Mesenchymal stem cell (in vitro differentiated cells and primary cell): ENCODE data around the gene VENTX.
A peak's percentile ranks its signal among the peaks of the same experiment; 100 is the strongest.

ENCODE experiments used
- DNase-seq: peaks from one replicate; pipeline ENCODE4 v3.0.0-alpha.2; 2013
- H2AFZ ChIP-seq: one replicate; pipeline ENCODE4 v1.6.1; 2013; ENCODE audit warnings: low read depth, mild to moderate bottlenecking, control low read depth, inconsistent platforms, low read length, moderate library complexity
- H2AK5ac ChIP-seq: 2 replicates; pipeline ENCODE4 v1.6.1; 2013; ENCODE audit warnings: low read length, moderate library complexity, mild to moderate bottlenecking, inconsistent platforms; ENCODE audit not compliant: severe bottlenecking
- H2BK120ac ChIP-seq: one replicate; pipeline ENCODE4 v1.6.1; 2013; ENCODE audit warnings: low read depth, mild to moderate bottlenecking, inconsistent platforms, low read length, moderate library complexity
- H2BK12ac ChIP-seq, 2 experiments: one replicate each; pipeline ENCODE4 v1.6.1; 2013; ENCODE audit warnings: inconsistent platforms in 2 of 2, low read length in 2 of 2, mild to moderate bottlenecking in 2 of 2, moderate library complexity in 2 of 2, control low read depth in 1 of 2
- H2BK15ac ChIP-seq: one replicate; pipeline ENCODE4 v1.6.1; 2013; ENCODE audit warnings: mild to moderate bottlenecking, low read depth, inconsistent platforms; ENCODE audit not compliant: poor library complexity, severe bottlenecking
- H2BK5ac ChIP-seq: 2 replicates; pipeline ENCODE4 v1.6.1; 2013; ENCODE audit warnings: low read depth, mild to moderate bottlenecking, low read length, control low read depth, inconsistent platforms; ENCODE audit not compliant: poor library complexity, severe bottlenecking
- H3K14ac ChIP-seq, 2 experiments: one replicate each; pipeline ENCODE4 v1.6.1; 2013; ENCODE audit warnings: inconsistent platforms in 2 of 2, low read length in 2 of 2, control low read depth in 1 of 2, mild to moderate bottlenecking in 1 of 2, moderate library complexity in 1 of 2
- H3K18ac ChIP-seq, 2 experiments: one replicate each; pipeline ENCODE4 v1.6.1; 2013; ENCODE audit warnings: inconsistent platforms in 2 of 2, low read length in 2 of 2, control low read depth in 1 of 2, low read depth in 1 of 2, mild to moderate bottlenecking in 1 of 2
- H3K23ac ChIP-seq, 2 experiments: one replicate each; pipeline ENCODE4 v1.6.1; 2013; ENCODE audit warnings: inconsistent platforms in 2 of 2, low read length in 2 of 2, mild to moderate bottlenecking in 2 of 2, moderate library complexity in 2 of 2, control low read depth in 1 of 2
- H3K27ac ChIP-seq: 2 replicates; pipeline ENCODE4 v1.5.1; 2013; ENCODE audit warnings: mild to moderate bottlenecking, moderate library complexity, low read length, control low read depth, inconsistent platforms; ENCODE audit not compliant: poor library complexity, severe bottlenecking
- H3K27me3 ChIP-seq, 2 experiments: 2 replicates each; pipeline versions ENCODE4 v1.6.1 to v1.7.0; 2013; ENCODE audit warnings: low read length in 2 of 2, mild to moderate bottlenecking in 2 of 2, moderate library complexity in 2 of 2, control low read depth in 1 of 2, inconsistent platforms in 1 of 2; ENCODE audit not compliant: control insufficient read depth in 1 of 2, insufficient read depth in 1 of 2
- H3K36me3 ChIP-seq, 2 experiments: 2 replicates each; pipeline versions ENCODE4 v1.6.1 to v1.7.0; 2013; ENCODE audit warnings: low read length in 2 of 2, control low read depth in 1 of 2, inconsistent platforms in 1 of 2, low read depth in 1 of 2, mild to moderate bottlenecking in 1 of 2; ENCODE audit not compliant: insufficient read depth in 2 of 2, control insufficient read depth in 1 of 2
- H3K4ac ChIP-seq, 2 experiments: one replicate each; pipeline ENCODE4 v1.6.1; 2013; ENCODE audit warnings: inconsistent platforms in 2 of 2, low read length in 2 of 2, mild to moderate bottlenecking in 2 of 2, moderate library complexity in 2 of 2, control low read depth in 1 of 2, low read depth in 1 of 2
- H3K4me1 ChIP-seq: 2 replicates; pipeline ENCODE4 v1.6.1; 2013; ENCODE audit warnings: low read depth, low read length, control low read depth; ENCODE audit not compliant: control insufficient read depth, insufficient read depth
- H3K4me2 ChIP-seq: 2 replicates; pipeline ENCODE4 v1.6.1; 2013; ENCODE audit warnings: low read length, mild to moderate bottlenecking, inconsistent platforms; ENCODE audit not compliant: poor library complexity, severe bottlenecking
- H3K4me3 ChIP-seq, 2 experiments: 2 replicates each; pipeline versions ENCODE4 v1.5.1 to v1.7.0; 2013; ENCODE audit warnings: low read length in 2 of 2, mild to moderate bottlenecking in 2 of 2, control low read depth in 1 of 2, low read depth in 1 of 2; ENCODE audit not compliant: insufficient read depth in 1 of 2
- H3K79me1 ChIP-seq: replicated peaks from 2 replicates; pipeline ENCODE4 v1.6.1; 2013; ENCODE audit warnings: mild to moderate bottlenecking, control low read depth, low read length, inconsistent platforms; ENCODE audit not compliant: poor library complexity, severe bottlenecking
- H3K9ac ChIP-seq: 2 replicates; pipeline ENCODE4 v1.7.0; 2013; ENCODE audit warnings: mild to moderate bottlenecking, low read length, moderate library complexity
- H3K9me3 ChIP-seq: 2 replicates; pipeline ENCODE4 v1.7.0; 2013; ENCODE audit warnings: mild to moderate bottlenecking, low read length; ENCODE audit not compliant: control insufficient read depth
- H4K8ac ChIP-seq: one replicate; pipeline ENCODE4 v1.6.1; 2013; ENCODE audit warnings: inconsistent platforms, mild to moderate bottlenecking, low read length, moderate library complexity
- H4K91ac ChIP-seq: one replicate; pipeline ENCODE4 v1.6.1; 2013; ENCODE audit warnings: mild to moderate bottlenecking, low read length, inconsistent platforms
- WGBS: methylation state at CpG from one replicate; pipeline ENCODE4 v1.1.7; 2013; ENCODE audit warnings: mixed read lengths; 5-methylcytosine and 5-hydroxymethylcytosine counted together

Gene VENTX

DNA sequence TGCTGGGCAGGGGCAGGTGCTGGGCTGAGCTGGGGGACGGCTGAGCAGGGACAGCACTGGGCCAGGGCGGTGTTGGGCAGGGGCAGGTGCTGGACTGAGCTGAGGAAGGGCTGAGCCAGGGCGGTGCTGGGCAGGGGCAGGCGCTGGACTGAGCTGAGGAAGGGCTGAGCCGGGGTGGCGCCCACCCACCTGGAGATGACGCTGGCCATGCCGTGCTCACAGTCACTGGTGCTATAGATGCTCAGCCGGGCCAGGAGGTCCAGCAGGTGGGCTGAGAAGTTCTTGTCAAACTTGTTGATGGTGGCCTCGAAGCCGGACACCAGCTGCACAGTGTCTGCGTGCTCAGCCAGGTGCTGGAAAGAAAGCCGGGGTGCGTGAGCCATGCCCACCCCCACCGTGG is 43.4 kb downstream of the VENTX start:
- DNase-seq: no peak
- Histone ChIP-seq H3K9ac (no peak overlapping the region), H3K27me3 (peaks cover 0 to 9% of the 10 kb centered on the region in 2 experiments), H3K4me3 (no peak overlapping the region), H2BK12ac (no peak overlapping the region), H4K8ac (no peak overlapping the region), H2AFZ (no peak overlapping the region), H3K4me2 (no peak overlapping the region), H3K4ac (no peak overlapping the region), H3K14ac (no peak overlapping the region), H3K18ac (no peak overlapping the region), H3K23ac (no peak overlapping the region), H2AK5ac (no peak overlapping the region), H3K9me3 (no peaks in the 10 kb centered on the region), H3K36me3 (peaks cover 73 to 75% of the 10 kb centered on the region in 2 experiments), H3K27ac (no peak overlapping the region), H2BK15ac (no peak overlapping the region), H3K4me1 (peaks cover 44% of the 10 kb centered on the region), H4K91ac (no peak overlapping the region), H3K79me1 (peaks cover 21% of the 10 kb centered on the region), H2BK5ac (no peak overlapping the region), H2BK120ac (no peak overlapping the region)
- WGBS: 95% methylated on average over 11 of the region's 15 CpGs

DNA sequence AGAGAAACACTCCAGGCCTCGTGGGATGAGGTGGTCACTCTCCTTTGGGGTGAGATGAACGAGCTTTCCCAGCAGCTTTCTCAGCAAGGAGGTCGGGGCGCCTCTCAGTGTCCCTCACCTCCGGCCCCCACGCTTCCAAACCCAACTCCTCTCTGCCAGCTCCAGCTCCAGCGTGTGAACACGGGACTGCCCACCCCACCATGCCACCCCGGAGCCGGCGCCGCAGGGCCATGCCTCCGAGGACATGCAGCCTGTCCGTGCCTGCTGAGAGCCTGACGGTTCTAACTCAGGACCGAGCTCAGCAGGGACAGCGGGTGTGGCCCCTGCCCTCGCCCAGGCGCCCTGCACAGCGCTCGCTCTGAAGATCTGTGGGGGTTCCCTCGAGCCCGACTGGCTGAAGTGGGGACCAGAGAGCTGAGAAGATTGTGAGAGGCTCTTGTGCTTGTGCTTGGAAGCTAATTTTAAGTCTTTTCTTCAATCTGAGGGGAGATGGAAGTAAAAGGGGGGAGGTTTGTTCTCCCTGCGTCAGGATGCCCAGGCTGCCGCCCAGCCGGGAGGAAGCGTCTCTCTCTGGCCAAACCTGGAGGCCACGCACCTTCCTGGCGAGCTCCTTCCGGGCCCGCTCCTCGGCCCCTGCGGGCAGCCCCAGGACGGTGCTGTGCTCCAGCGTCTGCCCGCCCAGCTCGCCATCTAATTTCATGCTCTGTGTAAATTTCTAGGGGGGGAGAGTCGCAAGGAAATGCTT is 44.1 kb downstream of the VENTX start:
- Histone ChIP-seq H2BK15ac (no peak overlapping the region), H3K79me1 (peaks cover 22% of the 10 kb centered on the region), H3K9ac (no peak overlapping the region), H2AK5ac (no peak overlapping the region), H4K91ac (peak overlapping the region; percentile 40), H3K4me3 (no peak overlapping the region), H2BK5ac (no peak overlapping the region), H3K27me3 (peaks cover 0 to 4% of the 10 kb centered on the region in 2 experiments), H4K8ac (no peak overlapping the region), H2BK12ac (no peak overlapping the region), H3K18ac (no peak overlapping the region), H3K9me3 (no peaks in the 10 kb centered on the region), H3K4ac (no peak overlapping the region), H3K14ac (no peak overlapping the region), H3K27ac (no peak overlapping the region), H3K36me3 (peaks cover 77 to 82% of the 10 kb centered on the region in 2 experiments), H3K4me1 (peaks cover 38% of the 10 kb centered on the region), H3K23ac (no peak overlapping the region), H3K4me2 (no peak overlapping the region), H2AFZ (no peak overlapping the region), H2BK120ac (no peak overlapping the region)
- no peak for DNase-seq
- 95% methylated on average over 38 of the region's 38 CpGs for WGBS

DNA sequence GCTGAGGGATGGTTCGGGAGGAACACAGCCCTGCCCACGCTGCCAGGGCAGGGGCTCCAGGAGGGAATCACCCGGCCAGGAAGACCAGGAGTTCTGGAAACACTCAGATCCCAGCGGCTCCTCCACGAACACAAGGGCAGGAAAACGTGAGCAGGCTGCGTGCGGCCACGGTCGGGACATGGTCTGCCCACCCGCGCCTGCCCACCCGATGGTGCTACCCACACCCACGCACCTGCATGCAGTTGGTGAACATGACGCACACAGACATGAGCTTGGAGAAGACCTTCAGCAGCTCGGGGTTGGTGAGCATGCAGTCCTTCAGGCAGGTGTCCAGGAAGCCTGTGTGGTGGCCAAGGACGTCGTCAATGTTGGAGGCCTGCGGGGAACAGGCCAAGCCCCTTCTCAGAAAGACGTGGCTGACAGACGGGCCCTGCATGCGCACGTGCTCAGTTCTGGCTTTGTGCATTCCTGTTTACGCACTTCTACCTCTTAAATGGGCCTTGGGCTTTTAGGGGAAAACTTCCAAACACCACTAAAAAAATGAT is 45.3 kb downstream of the VENTX start:
- H2AK5ac ChIP-seq: no peak overlapping the region
- peaks cover 26% of the 10 kb centered on the region for H3K4me1 ChIP-seq
- no peak overlapping the region for H2BK5ac ChIP-seq
- H3K4me2 ChIP-seq: no peak overlapping the region
- peaks cover 77 to 89% of the 10 kb centered on the region in 2 experiments for H3K36me3 ChIP-seq
- H3K79me1 ChIP-seq: peaks cover 20% of the 10 kb centered on the region
- H2BK15ac ChIP-seq: no peak overlapping the region
- H3K23ac ChIP-seq: no peak overlapping the region
- H3K14ac ChIP-seq: no peak overlapping the region
- no peak for DNase-seq
- H3K27me3 ChIP-seq: no peaks in the 10 kb centered on the region
- no peak overlapping the region for H2BK120ac ChIP-seq
- no peak overlapping the region for H3K27ac ChIP-seq
- H3K4ac ChIP-seq: no peak overlapping the region
- no peak overlapping the region for H4K8ac ChIP-seq
- H4K91ac ChIP-seq: no peak overlapping the region
- no peak overlapping the region for H2BK12ac ChIP-seq
- no peak overlapping the region for H3K18ac ChIP-seq
- H2AFZ ChIP-seq: no peak overlapping the region
- WGBS: 96% methylated on average over 24 of the region's 24 CpGs
- no peaks in the 10 kb centered on the region for H3K9me3 ChIP-seq
- no peak overlapping the region for H3K9ac ChIP-seq
- H3K4me3 ChIP-seq: no peak overlapping the region

DNA sequence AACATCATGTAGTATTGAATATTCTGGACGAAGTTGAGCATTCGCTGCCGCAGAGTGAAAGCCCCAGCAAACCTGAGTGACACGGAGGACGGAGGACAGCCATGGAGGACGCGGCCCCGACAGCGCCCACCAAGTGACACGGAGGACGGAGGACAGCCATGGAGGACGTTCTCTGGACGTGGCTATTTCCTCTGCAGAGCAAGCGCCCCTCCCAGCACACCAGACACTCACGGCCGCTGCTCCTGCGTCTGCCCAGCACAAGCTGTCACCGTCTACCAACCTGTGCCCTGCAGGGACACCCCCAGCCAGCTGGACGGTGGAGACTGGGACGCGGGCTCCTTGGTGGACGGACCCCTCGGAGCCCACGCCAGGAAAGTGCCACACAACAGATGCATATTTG is 46.3 kb downstream of the VENTX start:
- DNase-seq: no peak
- H3K27me3 ChIP-seq: no peaks in the 10 kb centered on the region
- no peaks in the 10 kb centered on the region for H3K9me3 ChIP-seq
- H3K36me3 ChIP-seq: peaks cover 86 to 92% of the 10 kb centered on the region in 2 experiments
- no peak overlapping the region for H2AFZ ChIP-seq
- no peak overlapping the region for H3K4ac ChIP-seq
- H3K4me1 ChIP-seq: peaks cover 16% of the 10 kb centered on the region
- H3K4me3 ChIP-seq: no peak overlapping the region
- H2BK5ac ChIP-seq: no peak overlapping the region
- no peak overlapping the region for H3K14ac ChIP-seq
- H4K91ac ChIP-seq: peak overlapping the region; percentile 37
- H3K27ac ChIP-seq: no peak overlapping the region
- H3K79me1 ChIP-seq: peaks cover 24% of the 10 kb centered on the region
- no peak overlapping the region for H3K9ac ChIP-seq
- H3K4me2 ChIP-seq: no peak overlapping the region
- H3K18ac ChIP-seq: no peak overlapping the region
- no peak overlapping the region for H2BK15ac ChIP-seq
- WGBS: 97% methylated on average over 24 of the region's 24 CpGs
- H4K8ac ChIP-seq: no peak overlapping the region
- H2AK5ac ChIP-seq: no peak overlapping the region
- no peak overlapping the region for H3K23ac ChIP-seq
- H2BK120ac ChIP-seq: no peak overlapping the region
- H2BK12ac ChIP-seq: no peak overlapping the region
